HUES64 (cell line): Measurements from ENCODE around the gene SRF.

Source experiments
- H3K27ac ChIP-seq: 2 replicates; pipeline ENCODE4 v1.7.0; 2013; ENCODE audit warnings: low read depth, low read length, inconsistent platforms
- H3K27me3 ChIP-seq: 2 replicates; pipeline ENCODE4 v1.6.1; 2013; ENCODE audit warnings: mild to moderate bottlenecking, low read length; ENCODE audit not compliant: insufficient read depth
- H3K36me3 ChIP-seq: 2 replicates; pipeline ENCODE4 v1.6.1; 2013; ENCODE audit warnings: mild to moderate bottlenecking, low read length; ENCODE audit not compliant: insufficient read depth
- H3K4me1 ChIP-seq: 2 replicates; pipeline ENCODE4 v1.6.1; 2013; ENCODE audit warnings: mild to moderate bottlenecking, low read length, moderate library complexity; ENCODE audit not compliant: insufficient read depth
- H3K4me3 ChIP-seq: 2 replicates; pipeline ENCODE4 v1.5.1; 2013; ENCODE audit warnings: mild to moderate bottlenecking, low read length, moderate library complexity
- H3K9ac ChIP-seq: 2 replicates; pipeline ENCODE4 v1.6.1; 2013; ENCODE audit warnings: mild to moderate bottlenecking, low read depth, low read length
- H3K9me3 ChIP-seq: 2 replicates; pipeline ENCODE4 v1.6.1; 2013; ENCODE audit warnings: low read depth, low read length; ENCODE audit not compliant: insufficient read depth
- WGBS: fragments of 150-250, 120-280 bp; methylation state at CpG from one replicate; pipeline ENCODE4 v1.1.7; 2013; ENCODE audit warnings: missing lambda C conversion rate; 5-methylcytosine and 5-hydroxymethylcytosine counted together

The SRF gene

DNA sequence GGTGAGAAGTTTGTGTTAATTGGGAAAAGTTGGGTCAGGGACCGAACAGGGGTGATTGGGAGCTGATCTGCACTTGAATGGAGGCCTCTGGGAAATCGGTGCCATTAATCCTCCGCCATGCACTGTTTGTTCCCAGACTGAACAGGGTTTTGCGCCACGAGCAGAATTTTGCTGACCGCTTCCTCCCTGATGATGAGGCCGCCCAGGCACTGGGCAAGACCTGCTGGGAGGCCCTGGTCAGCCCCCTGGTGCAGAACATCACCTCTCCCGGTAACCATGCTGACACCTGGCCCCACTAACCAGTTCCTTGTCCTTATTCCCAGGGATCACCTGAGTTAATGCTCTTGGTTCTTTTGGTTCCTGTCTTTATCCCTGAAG is 32.6 kb downstream of the SRF start:
- WGBS: 91% methylated on average over 8 of the region's 8 CpGs
- Histone ChIP-seq H3K9ac (no peak overlapping the region), H3K4me1 (no peaks in the 10 kb centered on the region), H3K27me3 (no peaks in the 10 kb centered on the region), H3K9me3 (no peaks in the 10 kb centered on the region), H3K4me3 (no peak overlapping the region), H3K27ac (no peak overlapping the region), H3K36me3 (no peaks in the 10 kb centered on the region)

DNA sequence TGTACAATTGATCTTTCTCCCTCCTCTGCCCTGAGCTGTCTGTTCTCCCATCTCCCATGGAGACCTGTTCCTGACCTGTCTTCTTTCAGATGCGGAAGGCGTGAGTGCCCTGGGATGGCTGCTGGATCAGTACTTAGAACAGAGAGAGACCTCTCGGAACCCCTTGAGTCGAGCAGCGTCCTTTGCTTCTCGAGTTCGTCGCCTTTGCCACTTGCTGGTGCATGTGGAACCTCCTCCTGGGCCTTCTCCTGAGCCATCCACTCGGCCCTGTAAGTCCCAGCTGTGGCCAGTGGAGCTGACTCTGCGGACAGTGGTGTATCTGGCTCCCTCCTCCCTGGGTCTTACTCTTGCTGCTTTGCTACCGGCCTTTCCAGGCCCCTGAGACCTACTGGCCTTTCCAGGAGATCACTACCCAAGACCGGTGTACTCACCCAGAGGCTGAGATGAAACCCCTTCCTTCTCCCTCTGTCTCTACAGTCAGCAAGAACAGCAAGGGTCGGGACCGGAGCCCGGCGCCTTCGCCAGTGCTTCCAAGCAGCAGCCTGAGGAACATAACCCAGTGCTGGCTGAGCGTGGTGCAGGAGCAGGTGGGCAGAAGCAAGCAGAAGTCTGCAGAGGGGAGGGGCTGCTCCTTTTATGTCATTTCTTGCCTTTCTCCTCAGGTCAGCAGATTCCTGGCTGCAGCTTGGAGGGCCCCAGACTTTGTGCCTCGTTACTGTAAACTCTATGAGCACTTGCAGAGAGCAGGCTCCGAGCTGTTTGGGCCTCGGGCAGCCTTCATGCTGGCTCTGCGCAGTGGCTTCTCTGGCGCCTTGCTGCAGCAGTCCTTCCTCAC is 33.4 kb downstream of the SRF start:
- Histone ChIP-seq H3K9me3 (no peaks in the 10 kb centered on the region), H3K4me3 (no peak overlapping the region), H3K9ac (no peak overlapping the region), H3K36me3 (no peaks in the 10 kb centered on the region), H3K27ac (no peak overlapping the region), H3K4me1 (no peaks in the 10 kb centered on the region), H3K27me3 (no peaks in the 10 kb centered on the region)
- WGBS: 93% methylated on average over 23 of the region's 23 CpGs

GRCh38 chr6:43205849-43206248 is 34.8 kb downstream of the SRF start:
- H3K27ac ChIP-seq: no peak overlapping the region
- no peaks in the 10 kb centered on the region for H3K27me3 ChIP-seq
- H3K36me3 ChIP-seq: no peaks in the 10 kb centered on the region
- H3K9me3 ChIP-seq: no peaks in the 10 kb centered on the region
- H3K4me3 ChIP-seq: no peak overlapping the region
- H3K9ac ChIP-seq: no peak overlapping the region
- WGBS: 92% methylated on average over 10 of the region's 10 CpGs
- H3K4me1 ChIP-seq: no peaks in the 10 kb centered on the region

- Histone ChIP-seq H3K27ac (no peak overlapping the region), H3K4me3 (no peak overlapping the region), H3K9me3 (no peaks in the 10 kb centered on the region), H3K27me3 (no peaks in the 10 kb centered on the region), H3K36me3 (no peaks in the 10 kb centered on the region), H3K4me1 (no peaks in the 10 kb centered on the region), H3K9ac (no peak overlapping the region)
- WGBS: 100% methylated on average over 1 of the region's 2 CpGs
Observed at GRCh38 chr6:43207286-43207685, 36.2 kb downstream of the SRF start.

GRCh38 chr6:43211955-43212354 is 40.9 kb downstream of the SRF start:
- Histone ChIP-seq H3K27me3 (no peaks in the 10 kb centered on the region), H3K9ac (no peak overlapping the region), H3K36me3 (no peaks in the 10 kb centered on the region), H3K27ac (no peak overlapping the region), H3K4me1 (no peaks in the 10 kb centered on the region), H3K4me3 (no peak overlapping the region), H3K9me3 (no peaks in the 10 kb centered on the region)
- no CpG with 5 or more reads among the region's 1 CpG for WGBS

DNA sequence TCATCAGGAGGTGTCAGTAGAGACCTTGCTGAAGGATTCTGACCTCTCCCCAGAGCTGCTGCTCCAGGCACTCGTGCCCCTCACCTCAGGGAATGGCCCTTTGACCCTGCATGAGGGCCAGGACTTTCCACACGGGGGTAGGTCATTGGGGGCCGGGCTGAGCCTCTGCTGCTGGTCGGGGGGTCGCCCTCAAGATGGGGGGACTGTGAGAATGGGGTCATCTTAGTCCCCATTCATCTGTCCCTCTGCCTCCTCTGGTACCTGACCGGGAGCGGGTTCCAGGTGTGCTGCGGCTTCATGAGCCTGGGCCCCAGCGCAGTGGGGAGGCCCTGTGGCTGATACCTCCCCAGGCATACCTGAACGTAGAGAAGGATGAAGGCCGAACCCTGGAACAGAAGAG is 42.4 kb downstream of the SRF start:
- no peak overlapping the region for H3K4me3 ChIP-seq
- H3K27ac ChIP-seq: no peak overlapping the region
- no peaks in the 10 kb centered on the region for H3K4me1 ChIP-seq
- 91% methylated on average over 11 of the region's 11 CpGs for WGBS
- H3K9me3 ChIP-seq: no peaks in the 10 kb centered on the region
- H3K36me3 ChIP-seq: no peaks in the 10 kb centered on the region
- no peak overlapping the region for H3K9ac ChIP-seq
- no peaks in the 10 kb centered on the region for H3K27me3 ChIP-seq

DNA sequence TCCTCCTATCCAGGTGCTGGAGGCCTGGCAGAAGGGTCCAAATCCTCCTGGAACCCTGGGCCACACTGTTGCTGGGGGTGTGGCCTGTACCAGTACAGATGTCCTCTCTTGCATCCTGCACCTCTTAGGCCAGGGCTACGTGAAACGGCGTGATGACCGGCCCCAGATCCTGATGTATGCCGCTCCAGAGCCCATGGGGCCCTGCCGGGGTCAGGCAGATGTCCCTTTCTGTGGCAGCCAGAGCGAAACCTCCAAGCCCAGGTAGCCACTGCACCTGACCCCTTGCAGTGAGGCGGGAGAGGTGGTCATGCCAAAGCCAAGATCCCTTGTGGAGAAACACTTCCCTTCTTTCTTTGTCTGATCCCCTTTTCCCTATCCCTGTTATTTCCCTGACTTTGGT is 44.0 kb downstream of the SRF start:
- no peaks in the 10 kb centered on the region for H3K4me1 ChIP-seq
- no peak overlapping the region for H3K9ac ChIP-seq
- no peaks in the 10 kb centered on the region for H3K36me3 ChIP-seq
- H3K4me3 ChIP-seq: no peak overlapping the region
- WGBS: 96% methylated on average over 8 of the region's 8 CpGs
- no peak overlapping the region for H3K27ac ChIP-seq
- no peaks in the 10 kb centered on the region for H3K9me3 ChIP-seq
- H3K27me3 ChIP-seq: no peaks in the 10 kb centered on the region

GRCh38 chr6:43216200-43216599 is 45.1 kb downstream of the SRF start:
- Histone ChIP-seq H3K9me3 (no peaks in the 10 kb centered on the region), H3K36me3 (no peaks in the 10 kb centered on the region), H3K9ac (no peak overlapping the region), H3K27me3 (no peaks in the 10 kb centered on the region), H3K4me3 (no peak overlapping the region), H3K4me1 (no peaks in the 10 kb centered on the region), H3K27ac (no peak overlapping the region)
- WGBS: 88% methylated on average over 12 of the region's 12 CpGs

GRCh38 chr6:43217351-43217750 is 46.3 kb downstream of the SRF start:
- Histone ChIP-seq H3K27me3 (no peaks in the 10 kb centered on the region), H3K4me1 (no peaks in the 10 kb centered on the region), H3K36me3 (no peaks in the 10 kb centered on the region), H3K9ac (no peak overlapping the region), H3K27ac (no peak overlapping the region), H3K4me3 (no peak overlapping the region), H3K9me3 (no peaks in the 10 kb centered on the region)
- WGBS: 95% methylated on average over 5 of the region's 5 CpGs

GRCh38 chr6:43219119-43219518 is 48.0 kb downstream of the SRF start:
- Histone ChIP-seq H3K4me1 (no peaks in the 10 kb centered on the region), H3K9me3 (no peaks in the 10 kb centered on the region), H3K27me3 (no peaks in the 10 kb centered on the region), H3K27ac (no peak overlapping the region), H3K9ac (no peak overlapping the region), H3K36me3 (0 out of 2 replicates have a peak, but pooled peaks cover 6% of the 10 kb centered on the region), H3K4me3 (no peak overlapping the region)
- 96% methylated on average over 3 of the region's 3 CpGs for WGBS

DNA sequence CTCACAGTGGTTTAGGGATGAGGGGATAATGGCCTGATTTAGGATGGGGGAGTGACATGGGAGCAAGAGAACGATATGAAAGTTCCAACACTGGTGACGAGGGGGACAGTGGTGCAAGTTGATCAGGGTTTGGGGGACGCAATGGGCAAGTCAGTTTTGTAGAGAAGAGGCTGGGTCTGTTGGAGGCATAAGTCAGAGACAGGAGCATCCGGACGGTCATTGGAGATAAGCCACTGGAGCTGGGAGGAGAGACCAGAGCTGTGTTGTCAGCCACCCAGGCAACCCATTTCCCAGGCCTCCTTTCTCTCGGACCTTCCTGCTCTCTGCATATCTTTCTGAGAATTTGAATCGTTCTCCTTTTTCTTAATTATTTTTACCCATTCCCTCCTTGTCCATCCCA is 48.7 kb downstream of the SRF start:
- H3K4me3 ChIP-seq: no peak overlapping the region
- no peaks in the 10 kb centered on the region for H3K27me3 ChIP-seq
- no peaks in the 10 kb centered on the region for H3K9me3 ChIP-seq
- H3K36me3 ChIP-seq: 0 out of 2 replicates have a peak, but pooled peaks cover 7% of the 10 kb centered on the region
- H3K27ac ChIP-seq: no peak overlapping the region
- H3K4me1 ChIP-seq: no peaks in the 10 kb centered on the region
- H3K9ac ChIP-seq: no peak overlapping the region
- WGBS: 91% methylated on average over 7 of the region's 7 CpGs
